PC-3 (cell line): Measurements from ENCODE around the gene PDF. TPM values are rescaled to one million over a fixed set of nuclear protein-coding genes. Genes with fewer than 3 reads are reported as not detected.

Source experiments
- ATAC-seq: fragments of 200-7000 bp; cut with Tn5 transposase; 2 replicates; pipeline ENCODE4 v1.9.1; 2020; ENCODE audit warnings: mild to moderate bottlenecking, moderate library complexity
- BruUV-seq: library from RNA; stranded (reverse); fragments of 400-500 nt; replicated peaks from 2 replicates; lab custom pipeline; 2021; lab: Mats Ljungman, UMichigan
- CTCF ChIA-PET: fragments of 300-600 bp; sonication (Branson Sonifier 250); formaldehyde crosslinking; loops from one replicate; lab custom pipeline; 2022; ENCODE audit warnings: antibody characterized with exemption; lab: Charles Lee
- POLR2A ChIA-PET: fragments of 300-600 bp; sonication (Branson Sonifier 250); formaldehyde crosslinking; loops from one replicate; lab custom pipeline; 2022; ENCODE audit warnings: antibody characterized with exemption; ENCODE audit not compliant: unreplicated experiment; lab: Charles Lee
- DNase-seq: peaks from one replicate; pipeline ENCODE4 v3.0.0-alpha.2; 2015
- H2AFZ ChIP-seq: fragments of 300-600 bp; sonication (generic); 2 replicates; pipeline ENCODE4 v1.6.0; 2016; ENCODE audit warnings: antibody characterized with exemption, low read length
- H3F3A ChIP-seq: fragments of 300-600 bp; sonication (generic); one replicate; pipeline ENCODE4 v1.6.0; 2017; ENCODE audit warnings: antibody characterized with exemption, low read length, control low read depth, mild to moderate bottlenecking; ENCODE audit not compliant: unreplicated experiment
- H3K27ac ChIP-seq: fragments of 300-600 bp; sonication (generic); 2 replicates; pipeline ENCODE4 v1.5.1; 2016; ENCODE audit warnings: mild to moderate bottlenecking, low read length
- H3K27me3 ChIP-seq: fragments of 300-600 bp; sonication (generic); 2 replicates; pipeline ENCODE4 v1.6.1; 2016; ENCODE audit warnings: low read length, mixed read lengths
- H3K36me3 ChIP-seq: fragments of 300-600 bp; sonication (generic); 2 replicates; pipeline ENCODE4 v1.6.1; 2016; ENCODE audit warnings: low read depth, mixed run types, low read length, mixed read lengths
- H3K4me1 ChIP-seq: fragments of 300-600 bp; sonication (generic); 2 replicates; pipeline ENCODE4 v1.5.1; 2016; ENCODE audit warnings: low read length; ENCODE audit not compliant: insufficient read depth
- H3K4me2 ChIP-seq: fragments of 300-600 bp; sonication (generic); 2 replicates; pipeline ENCODE4 v1.6.0; 2016; ENCODE audit warnings: low read length
- H3K4me3 ChIP-seq: fragments of 300-600 bp; sonication (generic); 2 replicates; pipeline ENCODE4 v1.5.1; 2016; ENCODE audit warnings: mild to moderate bottlenecking, low read length, mixed read lengths
- H3K79me2 ChIP-seq: fragments of 300-600 bp; sonication (generic); 2 replicates; pipeline ENCODE4 v1.6.1; 2017; ENCODE audit warnings: low read length, mixed read lengths
- H3K9ac ChIP-seq: fragments of 300-600 bp; sonication (generic); 2 replicates; pipeline ENCODE4 v1.6.0; 2016; ENCODE audit warnings: mild to moderate bottlenecking, low read length
- H3K9me2 ChIP-seq: fragments of 300-600 bp; sonication (generic); replicated peaks from 2 replicates; pipeline ENCODE4 v1.6.1; 2016; ENCODE audit warnings: mixed run types, low read length, mixed read lengths
- H3K9me3 ChIP-seq: fragments of 300-600 bp; sonication (generic); 2 replicates; pipeline ENCODE4 v1.6.1; 2016; ENCODE audit warnings: low read length, mixed read lengths
- H4K20me1 ChIP-seq: fragments of 300-600 bp; sonication (generic); 2 replicates; pipeline ENCODE4 v1.6.1; 2016; ENCODE audit warnings: low read length, mixed read lengths
- CTCF ChIP-seq: fragments of 300-600 bp; sonication (generic); conservative IDR thresholded peaks from 2 replicates; pipeline ENCODE4 v1.5.1; 2017; ENCODE audit warnings: antibody characterized with exemption, low read depth, mild to moderate bottlenecking, low read length
- EZH2 ChIP-seq: fragments of 300-600 bp; sonication (generic); IDR thresholded peaks from one replicate; pipeline ENCODE4 v1.6.1; 2017; ENCODE audit warnings: antibody characterized with exemption, mild to moderate bottlenecking, low read length; ENCODE audit not compliant: unreplicated experiment
- EZH2phosphoT487 ChIP-seq: fragments of 300-600 bp; sonication (generic); IDR thresholded peaks from 2 replicates; pipeline ENCODE4 v1.6.1; 2018; ENCODE audit warnings: mild to moderate bottlenecking, antibody characterized with exemption, low read length, borderline replicate concordance
- intact Hi-C: fragments of 100-400 bp; cut with micrococcal nuclease; formaldehyde crosslinking; loops from 2 replicates; pipeline ENCODE4 v1.9.0; 2023
- total RNA-seq: library from RNA; depleted of rRNA; stranded (reverse); fragments of >200 nt; gene quantifications from 2 replicates; pipeline ENCODE4 v1.2.3, GENCODE V29; 2014

PDF gene
- total RNA-seq, 1 experiment from 2014 or later, result 30.6 TPM

GRCh38 chr16:69340095-69340644 is 9.8 kb upstream of the PDF start:
- no TSS peak for BruUV-seq
- peaks cover 23% of the 10 kb centered on the region for H3K4me1 ChIP-seq
- H3K79me2 ChIP-seq, result peaks cover 57% of the 10 kb centered on the region
- H3K9me3 ChIP-seq, result no peaks in the 10 kb centered on the region
- H2AFZ ChIP-seq, result peak overlapping the region; percentile 61
- peaks cover 23% of the 10 kb centered on the region for H3K36me3 ChIP-seq
- ChIA-PET POLR2A (no interaction called here), CTCF (no interaction called here)
- no peaks in the 10 kb centered on the region for H3F3A ChIP-seq
- H3K9me2 ChIP-seq, result no peaks in the 10 kb centered on the region
- peak overlapping the region; percentile 84 for H3K4me2 ChIP-seq
- peak overlapping the region; percentile 70 for H3K27ac ChIP-seq
- DNase-seq (no peak), ATAC-seq (no peak)
- TF ChIP-seq EZH2phosphoT487, result no peak
- TF ChIP-seq EZH2, result no peak
- no peak for TF ChIP-seq CTCF
- H3K9ac ChIP-seq, result peak overlapping the region; percentile 99
- H3K4me3 ChIP-seq, result peak overlapping the region; percentile 83
- intact Hi-C loops, result no loop called here
- no peaks in the 10 kb centered on the region for H3K27me3 ChIP-seq
- H4K20me1 ChIP-seq, result no peaks in the 10 kb centered on the region

GRCh38 chr16:69339289-69340094 is 9.1 kb upstream of the PDF start, which contains the start of the genes COG8 and NIP7:
COG8 (minus strand) TSS chr16:69339564; CDS start chr16:69339552, 12 bp downstream.
NIP7 (plus strand) TSS chr16:69339772; CDS start chr16:69339830, 58 bp downstream.
- Histone ChIP-seq H3K79me2 (peaks cover 57% of the 10 kb centered on the region), H3K27me3 (no peaks in the 10 kb centered on the region), H3K9me2 (no peaks in the 10 kb centered on the region), H2AFZ (peak within 1 kb of the TSS; percentile 61), H3K9me3 (no peaks in the 10 kb centered on the region), H3K36me3 (peaks cover 29% of the 10 kb centered on the region), H4K20me1 (no peaks in the 10 kb centered on the region), H3K9ac (peak within 1 kb of the TSS; percentile 99), H3F3A (no peaks in the 10 kb centered on the region), H3K27ac (peak within 1 kb of the TSS; percentile 70), H3K4me2 (peak within 1 kb of the TSS; percentile 88), H3K4me3 (peak within 1 kb of the TSS; percentile 83), H3K4me1 (peaks cover 23% of the 10 kb centered on the region)
- intact Hi-C loops, result loop anchor here (1.0 kb wide), 2 partner anchors 28 to 274 kb away; partner anchors contain the start of gene VPS4A
- TF ChIP-seq CTCF (peak; percentile 62), EZH2 (no peak)
- ChIA-PET POLR2A (no interaction called here), CTCF (interaction anchor here (0.6 kb wide), 1 partner anchor 45 kb away, joined by 3 read pairs; no protein-coding TSS in a partner anchor)
- TSS peak; percentile 77 for BruUV-seq
- DNase-seq, result peak; percentile 97
- peak; percentile 97 for ATAC-seq
